GM18508 (cell line): ENCODE measurements around the gene NRSN2.
"Not testable (repeated sequence)": the region's sequence is repeated elsewhere in the genome, so short reads cannot be mapped to it uniquely, and the experiment has no call there.

Experiments used
- ATAC-seq: cut with Tn5 transposase; IDR thresholded peaks from one replicate; pipeline ENCODE4 v1.9.1; 2021; ENCODE audit warnings: moderate number of reproducible peaks; ENCODE audit not compliant: insufficient read depth, unreplicated experiment

The NRSN2 gene

DNA sequence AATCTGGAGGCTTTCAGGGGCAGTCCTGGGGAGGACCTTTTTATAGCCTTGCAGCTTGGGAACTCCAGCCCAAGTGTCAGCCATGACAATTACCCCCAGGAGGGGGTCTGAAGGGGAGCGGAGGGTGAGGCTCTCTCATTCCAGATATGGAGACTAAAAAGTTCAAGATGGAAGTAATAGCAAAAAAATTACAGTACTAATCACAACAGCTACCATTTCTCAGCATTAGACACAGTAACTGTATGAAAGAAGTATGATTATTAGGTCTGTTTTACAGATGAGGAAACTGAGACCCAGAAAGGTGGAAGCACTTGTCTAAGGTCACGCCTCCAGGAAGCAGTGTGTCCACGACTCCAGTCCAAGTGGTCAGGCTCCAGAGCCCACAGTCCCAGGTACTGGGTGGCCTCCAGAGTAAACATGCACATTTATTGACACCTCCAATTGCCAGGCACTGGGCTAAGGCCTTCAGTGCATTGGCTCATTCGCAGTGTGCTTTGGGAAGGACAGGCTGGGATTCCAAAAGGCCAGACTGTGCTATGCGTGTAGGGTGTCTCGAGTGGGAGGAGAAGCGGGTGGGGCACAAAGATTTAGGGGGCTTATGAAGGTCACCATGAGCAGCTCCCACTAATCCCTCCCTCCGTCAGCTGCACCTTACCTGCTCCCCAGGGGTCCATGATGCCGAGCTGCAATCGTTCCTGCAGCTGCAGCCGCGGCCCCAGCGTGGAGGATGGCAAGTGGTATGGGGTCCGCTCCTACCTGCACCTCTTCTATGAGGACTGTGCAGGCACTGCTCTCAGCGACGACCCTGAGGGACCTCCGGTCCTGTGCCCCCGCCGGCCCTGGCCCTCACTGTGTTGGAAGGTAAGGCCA is 2.3 kb downstream of the NRSN2 start:
- no peak for ATAC-seq

DNA sequence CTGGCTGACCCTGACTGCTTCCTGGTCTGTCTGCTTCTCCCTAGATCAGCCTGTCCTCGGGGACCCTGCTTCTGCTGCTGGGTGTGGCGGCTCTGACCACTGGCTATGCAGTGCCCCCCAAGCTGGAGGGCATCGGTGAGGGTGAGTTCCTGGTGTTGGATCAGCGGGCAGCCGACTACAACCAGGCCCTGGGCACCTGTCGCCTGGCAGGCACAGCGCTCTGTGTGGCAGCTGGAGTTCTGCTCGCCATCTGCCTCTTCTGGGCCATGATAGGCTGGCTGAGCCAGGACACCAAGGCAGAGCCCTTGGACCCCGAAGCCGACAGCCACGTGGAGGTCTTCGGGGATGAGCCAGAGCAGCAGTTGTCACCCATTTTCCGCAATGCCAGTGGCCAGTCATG is 6.3 kb downstream of the NRSN2 start:
- no peak for ATAC-seq

- ATAC-seq = no peak
These were observed 7.5 kb downstream of the NRSN2 start for GRCh38 chr20:354298-354977.

- not testable (repeated sequence) for ATAC-seq
These were observed 9.2 kb downstream of the NRSN2 start for GRCh38 chr20:356154-356553.

GRCh38 chr20:356745-357144 is 9.8 kb downstream of the NRSN2 start:
- no peak for ATAC-seq

DNA sequence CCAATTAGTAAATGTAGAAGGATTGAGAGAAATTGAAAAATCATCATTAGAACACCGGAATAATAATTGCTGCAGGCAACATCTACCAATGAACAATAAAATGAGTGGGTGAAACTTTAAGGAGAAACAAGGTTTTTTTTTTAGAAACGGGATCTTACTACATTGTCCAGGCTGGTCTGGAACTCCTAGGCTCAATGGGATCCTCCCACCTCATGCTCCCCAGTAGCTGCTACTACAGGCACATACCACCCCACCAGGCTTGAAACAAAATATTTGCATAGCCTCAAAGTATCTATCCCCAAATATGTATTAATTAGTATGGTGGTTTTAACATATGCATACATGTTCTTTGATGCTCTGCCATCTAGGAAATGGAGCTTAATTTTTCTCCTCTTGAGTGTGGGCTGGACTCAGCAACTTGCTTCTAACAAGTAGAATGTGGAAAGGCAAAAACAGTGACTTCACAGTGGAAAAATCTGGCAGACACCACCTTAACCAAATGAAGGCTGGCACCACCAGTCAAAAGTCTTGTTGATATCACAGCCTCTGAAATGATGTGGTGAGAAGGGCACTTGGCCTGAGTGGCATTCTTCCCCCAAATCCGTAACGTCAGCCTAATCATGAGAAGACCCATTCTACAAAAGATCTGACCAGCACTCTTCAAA is 12.1 kb downstream of the NRSN2 start:
- no peak for ATAC-seq

DNA sequence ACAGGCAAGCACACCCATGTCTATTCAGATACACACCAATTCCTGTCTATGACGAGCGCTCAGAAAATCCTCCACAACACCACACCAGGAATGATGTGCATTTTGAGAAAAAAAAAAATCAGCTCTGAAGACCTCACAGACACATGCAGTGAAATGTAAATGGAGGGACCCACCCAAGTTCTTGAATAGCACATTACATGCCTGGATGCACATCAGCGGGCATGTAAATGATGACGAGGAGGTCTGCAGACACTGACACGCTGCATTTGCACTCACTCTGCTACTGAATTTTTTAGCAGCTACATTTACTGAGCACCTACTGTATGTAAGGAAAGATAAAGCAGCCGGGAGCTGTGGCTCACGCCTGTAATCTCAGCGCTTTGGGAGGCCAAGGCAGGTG is 14.7 kb downstream of the NRSN2 start:
- no peak for ATAC-seq

GRCh38 chr20:362271-363254 is 15.7 kb downstream of the NRSN2 start:
- ATAC-seq = no peak

DNA sequence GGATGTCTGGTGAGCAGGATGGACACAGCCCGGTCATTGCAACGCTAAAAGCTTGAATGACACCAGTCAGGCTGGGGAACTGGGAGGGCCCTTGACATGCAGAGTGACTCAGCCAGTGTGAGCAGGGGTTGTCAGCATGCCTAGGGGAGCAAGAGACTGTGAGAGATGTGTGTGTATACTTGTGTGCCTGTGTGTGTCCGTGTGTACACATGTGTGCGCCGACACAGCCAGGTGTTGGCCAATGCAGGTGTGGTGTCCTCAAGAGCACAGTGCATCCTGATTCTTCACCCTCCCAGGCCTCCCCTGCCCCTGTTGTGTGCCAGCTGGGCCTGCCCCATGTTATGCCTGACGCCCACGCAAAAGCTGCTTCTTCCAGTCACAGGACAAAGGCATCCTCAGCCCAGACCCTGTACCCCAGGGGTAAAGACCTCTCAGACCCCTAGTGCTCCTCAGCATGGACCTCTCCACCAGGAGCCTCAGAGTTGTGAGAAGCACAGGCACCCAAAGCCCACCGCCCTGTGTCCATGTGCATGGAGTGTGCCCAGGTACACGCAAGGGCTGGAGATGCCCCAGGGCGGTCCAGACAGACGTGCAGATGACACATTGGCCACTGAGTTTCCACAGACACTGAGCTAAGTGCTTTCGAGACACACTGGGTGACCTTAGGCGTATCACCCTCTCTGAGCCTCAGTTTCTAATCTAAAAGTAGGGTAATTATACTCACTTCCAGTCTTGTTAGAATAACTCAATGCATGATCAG is 16.6 kb downstream of the NRSN2 start:
- no peak for ATAC-seq

DNA sequence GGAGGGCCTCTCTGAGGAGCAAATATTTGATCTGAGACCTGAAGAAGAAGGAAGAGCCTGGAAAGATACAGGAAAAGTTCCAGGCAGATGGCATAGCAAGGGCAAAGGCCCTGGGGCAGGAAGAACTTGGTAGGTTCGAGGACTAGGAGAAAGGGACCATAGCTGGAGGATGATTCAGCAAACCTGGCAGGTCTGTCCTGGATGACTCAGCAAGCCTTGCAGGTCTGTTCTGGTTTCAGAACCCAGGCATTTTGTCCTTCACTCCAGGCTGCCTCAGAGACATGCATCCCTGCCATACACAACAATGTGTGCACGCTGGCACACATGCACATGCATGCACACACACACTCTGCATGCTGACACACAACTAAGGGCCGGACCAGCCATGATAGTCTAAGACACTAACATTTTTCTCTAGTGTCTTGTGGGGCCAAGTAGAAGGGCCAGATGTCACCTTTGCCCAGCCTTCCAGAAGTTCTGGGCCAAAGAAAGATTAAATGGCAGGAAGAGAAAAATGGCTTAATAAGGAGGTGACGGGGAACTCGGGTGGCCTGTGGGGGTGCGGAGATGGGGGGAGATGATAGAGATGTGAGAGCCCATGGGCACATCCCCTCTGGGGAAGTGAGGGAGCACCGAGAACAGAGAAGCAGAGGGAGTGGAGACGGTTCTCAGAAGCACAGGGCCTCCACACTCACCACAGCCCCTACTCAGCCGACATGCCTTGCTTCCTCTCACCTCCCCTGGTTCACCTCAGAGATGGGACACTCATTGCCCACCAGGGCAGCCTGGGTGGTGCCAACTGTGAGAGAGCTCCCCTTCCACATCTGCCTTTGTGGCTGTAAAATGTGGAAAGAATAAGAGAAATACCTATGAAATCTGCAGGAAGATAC is 18.2 kb downstream of the NRSN2 start:
- no peak for ATAC-seq

DNA sequence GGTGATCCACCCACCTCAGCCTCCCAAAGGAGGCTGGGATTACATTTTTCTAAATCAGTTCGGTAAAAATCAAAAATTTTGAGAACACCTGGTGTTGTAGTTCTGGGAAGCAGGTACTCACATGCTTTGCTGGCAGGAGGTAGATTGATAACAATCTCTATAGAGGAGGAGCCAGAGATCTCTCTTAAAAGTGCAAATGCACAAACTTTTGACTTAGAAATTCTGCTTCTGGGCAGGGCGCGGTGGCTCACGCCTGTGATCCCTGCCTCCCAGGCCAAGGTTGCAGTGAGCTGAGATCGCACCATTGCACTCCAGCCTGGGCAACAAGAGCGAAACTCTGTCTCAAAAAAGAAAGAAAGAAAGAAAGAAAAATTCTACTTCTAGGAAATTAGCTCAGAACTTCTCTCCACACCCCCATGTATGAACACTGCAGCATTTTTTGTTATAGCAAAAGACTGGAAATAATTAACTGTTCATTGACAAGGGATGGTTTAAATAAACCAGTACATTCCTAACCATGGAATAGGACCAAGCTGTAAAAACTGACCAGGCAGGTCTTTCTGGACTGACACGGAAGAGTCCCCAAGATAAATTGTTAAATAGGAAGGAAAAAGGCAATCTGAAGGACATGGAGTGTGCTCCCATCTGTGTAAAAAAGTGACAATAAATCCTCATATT is 19.3 kb downstream of the NRSN2 start:
- ATAC-seq = no peak

GRCh38 chr20:366719-367485 is 20.0 kb downstream of the NRSN2 start:
- no peak for ATAC-seq

GRCh38 chr20:367486-367887 is 20.6 kb downstream of the NRSN2 start:
- ATAC-seq = no peak

- ATAC-seq = no peak
These were observed 22.0 kb downstream of the NRSN2 start for GRCh38 chr20:368915-369314.

GRCh38 chr20:370151-370600 is 23.3 kb downstream of the NRSN2 start:
- ATAC-seq = no peak

DNA sequence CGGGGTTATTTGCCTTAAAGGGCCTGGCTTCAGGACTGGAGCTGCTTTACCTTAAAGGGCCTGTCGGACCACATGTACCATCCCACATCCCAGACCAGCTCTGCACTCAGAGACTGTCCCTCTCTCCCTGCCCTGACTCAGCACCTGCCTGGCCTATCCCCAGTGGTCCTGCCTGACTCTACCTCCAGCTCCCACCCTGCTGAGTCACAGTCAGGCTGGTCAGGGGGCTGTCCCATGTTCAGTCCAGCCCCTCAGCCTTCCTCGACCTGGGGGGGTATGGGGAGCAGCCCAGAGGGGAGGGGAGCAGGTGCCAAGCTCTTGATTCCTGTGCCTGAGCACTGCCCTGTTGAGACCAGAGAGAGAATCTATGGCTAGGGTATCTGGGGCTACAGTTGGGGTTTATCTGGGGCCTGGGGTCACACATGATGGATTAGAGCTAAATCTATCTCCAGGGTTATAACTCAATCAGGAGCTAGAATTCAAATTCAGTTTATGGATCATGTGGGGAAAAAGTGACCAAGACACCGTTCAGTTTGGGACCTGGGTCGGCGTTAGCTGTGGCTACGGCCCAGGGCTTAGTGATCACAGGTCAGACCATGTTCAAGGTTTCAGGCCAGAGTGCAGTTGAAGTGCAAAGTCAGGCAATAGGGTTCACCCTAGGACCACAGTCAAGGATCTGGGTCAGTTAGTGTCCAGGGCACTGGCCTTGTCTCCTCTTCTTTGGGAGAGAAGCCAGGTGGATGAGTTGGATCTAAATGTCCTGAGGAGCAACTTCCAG is 24.3 kb downstream of the NRSN2 start:
- no peak for ATAC-seq
